Right kidney (tissue), 1 donor: Measurements from ENCODE around the gene TOP3B.

ENCODE experiments used
- DNase-seq: peaks from one replicate; pipeline ENCODE4 v3.0.0-alpha.2; 2016

TOP3B gene

GRCh38 chr22:22013559-22014284 is 31.1 kb upstream of the TOP3B start:
- DNase-seq = no peak

GRCh38 chr22:22011964-22012363 is 29.4 kb upstream of the TOP3B start:
- no peak for DNase-seq

DNA sequence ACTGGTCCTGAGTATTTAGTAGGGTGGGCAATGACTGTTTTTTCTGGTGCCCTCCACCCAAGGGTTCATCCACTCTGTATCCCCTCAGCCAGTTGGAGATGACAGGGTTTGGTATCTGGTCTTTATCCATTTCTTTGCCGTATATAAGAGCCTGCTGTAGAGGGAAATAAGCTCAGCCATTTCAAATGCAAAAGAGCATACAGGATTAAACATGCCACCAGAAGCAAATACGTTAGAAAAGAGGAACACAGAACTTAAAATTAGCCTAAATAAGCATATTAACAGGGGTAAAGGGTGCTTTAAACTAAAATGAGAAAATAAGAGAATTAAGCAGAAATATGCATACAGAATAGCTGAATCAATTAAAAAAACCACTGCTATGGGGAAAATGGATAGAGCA is 27.8 kb upstream of the TOP3B start:
- no peak for DNase-seq

- DNase-seq = no peak
Observed at GRCh38 chr22:22009661-22010060, 27.1 kb upstream of the TOP3B start.

DNA sequence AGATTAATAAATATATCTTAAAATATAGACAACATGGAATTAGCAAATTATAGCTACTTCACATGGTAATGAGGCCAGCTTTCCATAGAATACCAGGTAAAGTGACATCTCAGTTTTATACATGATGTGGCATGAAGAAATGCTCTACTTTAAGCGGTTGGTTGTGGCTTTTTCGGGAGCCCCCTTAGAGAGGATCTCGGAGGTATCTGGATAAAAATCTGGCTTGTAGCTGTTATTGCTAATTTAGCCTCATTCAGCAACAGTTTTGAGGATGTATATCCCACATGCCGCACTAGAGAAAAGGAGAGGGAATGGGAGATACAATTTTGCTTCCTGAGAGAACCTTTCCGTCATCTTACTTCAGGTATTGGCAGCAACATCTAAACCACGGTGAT is 24.0 kb upstream of the TOP3B start:
- DNase-seq = no peak

GRCh38 chr22:22005945-22006595 is 23.5 kb upstream of the TOP3B start:
- DNase-seq = no peak

GRCh38 chr22:22003233-22003632 is 20.6 kb upstream of the TOP3B start:
- no peak for DNase-seq

- DNase-seq = no peak
Observed at GRCh38 chr22:22002526-22003055, 20.0 kb upstream of the TOP3B start.

GRCh38 chr22:22001664-22002525 is 19.3 kb upstream of the TOP3B start:
- no peak for DNase-seq

DNA sequence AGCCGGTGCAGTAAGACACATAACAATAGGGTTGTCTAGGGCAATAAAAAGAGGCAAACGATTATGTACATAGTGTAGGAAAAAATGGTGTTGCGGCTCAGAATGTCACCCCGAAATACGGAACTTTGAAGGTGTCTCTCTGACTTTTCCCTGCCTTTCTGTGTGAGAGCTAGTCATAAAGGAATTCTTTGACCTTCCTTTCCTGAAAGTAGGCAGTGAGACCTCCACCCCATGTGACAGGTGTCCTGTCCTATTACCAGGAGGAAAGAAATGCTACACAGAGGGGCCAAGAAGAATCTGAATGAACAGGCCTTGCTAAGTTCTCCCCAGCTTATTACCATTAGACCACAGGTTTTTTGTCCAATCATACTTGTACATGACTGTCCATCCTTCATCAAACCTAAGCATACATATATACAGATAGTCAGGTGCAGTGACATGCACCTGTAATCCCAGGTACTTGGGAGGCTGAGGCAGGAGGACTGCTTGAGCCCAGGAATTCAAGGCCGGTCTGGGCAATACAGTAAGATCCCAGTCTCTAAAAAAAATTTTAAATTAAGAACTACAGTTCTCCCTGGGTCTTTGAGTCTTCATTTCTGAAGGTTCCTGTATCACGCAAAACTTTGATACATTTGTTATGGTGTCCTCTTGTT is 16.1 kb upstream of the TOP3B start:
- DNase-seq = no peak

- DNase-seq = no peak
Observed at GRCh38 chr22:21996175-21996720, 13.7 kb upstream of the TOP3B start.

GRCh38 chr22:21995660-21996059 is 13.1 kb upstream of the TOP3B start:
- DNase-seq = no peak

GRCh38 chr22:21994881-21995444 is 12.4 kb upstream of the TOP3B start:
- DNase-seq = no peak

DNA sequence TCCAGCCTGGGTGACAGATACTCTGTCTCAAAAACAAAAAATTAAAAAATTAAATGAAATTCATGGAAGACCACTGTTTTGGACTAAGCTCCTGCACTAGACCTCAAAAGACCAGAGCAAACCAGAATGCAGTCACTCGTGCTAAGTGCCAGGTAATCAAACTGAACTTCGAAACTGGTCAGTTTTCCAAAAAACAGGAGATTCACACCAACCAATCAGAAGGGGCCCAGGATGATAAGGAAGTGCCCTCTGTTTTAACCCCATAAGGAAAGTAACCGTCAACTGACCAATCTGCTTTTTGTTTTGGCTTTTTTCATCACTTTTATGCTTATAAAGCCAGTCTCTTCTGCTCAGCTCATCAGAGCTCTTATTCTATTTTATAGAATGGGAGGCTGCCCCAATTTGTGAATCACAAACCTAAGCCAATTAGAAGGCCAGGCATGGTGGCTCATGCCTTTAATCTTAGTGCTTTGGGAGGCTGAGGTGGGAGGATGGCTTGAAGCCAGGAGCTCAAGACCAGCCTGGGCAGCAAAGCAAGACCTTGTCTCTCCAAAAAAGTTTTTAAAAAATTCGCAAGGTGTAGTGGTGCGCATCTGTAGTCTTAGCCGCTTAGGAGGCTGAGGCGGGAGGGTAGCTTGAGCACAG is 10.1 kb upstream of the TOP3B start:
- DNase-seq = no peak

DNA sequence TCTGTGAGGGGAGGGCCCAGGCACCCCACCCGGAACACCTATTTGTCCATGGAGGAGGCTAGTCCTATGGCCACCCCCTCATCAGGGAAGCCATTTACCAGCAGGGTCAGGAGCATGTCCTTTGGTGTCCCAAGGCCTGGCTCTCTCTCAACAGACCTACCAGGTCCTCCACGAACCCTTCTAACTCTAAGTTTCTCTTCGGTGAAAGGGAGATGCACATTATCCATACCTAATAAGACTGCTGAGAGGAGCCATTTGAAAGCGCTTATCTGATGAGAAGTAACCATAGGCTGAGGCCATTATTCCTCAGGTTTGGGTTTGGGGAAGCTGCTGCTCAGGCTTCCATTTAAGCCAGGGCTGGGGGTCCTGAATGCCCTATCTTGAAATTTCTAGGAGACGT is 9.2 kb upstream of the TOP3B start:
- no peak for DNase-seq

GRCh38 chr22:21991304-21991596 is 8.7 kb upstream of the TOP3B start:
- DNase-seq = no peak

DNA sequence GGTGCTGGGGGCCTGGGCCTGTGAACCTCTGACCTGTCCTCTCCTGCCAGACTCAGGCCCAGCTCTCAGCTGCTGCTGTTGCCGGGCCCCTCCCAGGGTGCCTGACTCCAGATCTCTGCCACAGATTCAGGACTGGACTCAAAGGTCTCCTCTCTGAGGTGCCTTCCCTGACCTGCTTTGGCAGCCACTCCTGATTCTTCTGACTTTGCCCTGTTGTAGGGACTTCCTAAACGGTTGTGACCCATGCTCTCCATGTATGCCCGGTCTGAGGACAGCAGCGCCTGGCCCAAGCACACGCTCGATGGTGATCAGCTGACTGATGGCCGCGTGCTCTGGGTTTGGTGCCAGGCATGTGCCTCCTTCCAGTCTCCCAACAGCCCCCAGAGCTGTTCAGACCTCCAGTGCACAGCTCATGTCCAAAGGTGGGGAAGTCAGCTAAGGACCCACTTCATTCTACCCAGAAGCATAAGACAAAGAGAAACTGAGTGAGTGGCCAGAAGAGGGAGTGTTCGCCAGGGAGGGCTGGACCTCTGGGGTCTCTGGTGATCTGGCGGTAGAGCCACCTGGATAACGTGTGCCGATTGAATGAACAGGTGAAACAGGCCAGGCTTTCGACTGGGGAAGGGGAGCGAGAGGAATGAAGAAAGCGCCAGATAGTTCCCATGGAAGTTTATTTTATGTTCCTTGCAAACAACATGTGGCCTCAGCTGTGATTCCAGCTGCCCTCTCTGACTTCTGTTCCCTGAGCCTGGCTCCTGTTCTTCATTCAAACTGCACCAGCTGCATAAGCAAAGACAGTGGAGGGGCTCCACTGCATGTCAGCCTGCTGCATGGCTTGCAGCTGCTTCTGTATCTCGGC is 8.1 kb upstream of the TOP3B start:
- no peak for DNase-seq

DNA sequence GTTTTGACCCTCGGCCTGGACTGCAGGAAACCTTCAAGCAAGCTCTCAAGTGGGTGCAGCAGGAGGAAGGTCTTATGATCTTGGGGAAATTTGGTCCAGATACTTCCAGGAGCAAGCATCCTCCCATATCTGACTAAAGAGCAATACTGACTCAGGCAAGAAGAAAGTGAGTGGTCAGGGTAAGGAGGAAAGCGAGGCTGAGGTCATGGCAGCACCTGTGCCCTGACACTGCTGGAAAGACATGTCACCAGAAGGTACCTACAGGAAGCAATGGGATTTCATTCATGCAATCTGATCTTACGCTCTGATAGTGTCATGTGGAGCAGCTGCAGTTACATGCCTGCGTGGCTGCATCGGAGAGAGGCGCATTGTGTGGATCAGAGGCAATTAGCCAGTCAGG is 6.5 kb upstream of the TOP3B start:
- no peak for DNase-seq

DNA sequence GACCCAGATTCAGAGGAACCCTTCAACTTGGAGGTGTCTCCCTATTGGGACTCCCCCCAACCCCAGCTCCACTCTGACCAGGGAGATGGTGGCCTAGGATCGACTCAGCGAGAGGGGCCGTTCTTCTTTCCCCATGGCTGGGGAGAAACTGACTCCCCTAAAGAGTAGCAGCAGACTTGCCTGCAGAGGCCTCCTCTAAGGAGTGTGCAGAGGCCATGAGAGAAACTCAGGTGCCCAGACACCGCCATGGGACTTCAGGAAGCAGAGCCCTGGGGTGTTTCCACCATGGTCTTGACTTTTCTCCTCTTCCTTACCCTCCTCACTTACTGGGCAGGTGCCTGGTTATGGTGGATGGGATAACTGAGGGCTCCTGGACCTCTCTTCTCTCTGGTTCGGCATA is 2.6 kb upstream of the TOP3B start:
- no peak for DNase-seq

DNA sequence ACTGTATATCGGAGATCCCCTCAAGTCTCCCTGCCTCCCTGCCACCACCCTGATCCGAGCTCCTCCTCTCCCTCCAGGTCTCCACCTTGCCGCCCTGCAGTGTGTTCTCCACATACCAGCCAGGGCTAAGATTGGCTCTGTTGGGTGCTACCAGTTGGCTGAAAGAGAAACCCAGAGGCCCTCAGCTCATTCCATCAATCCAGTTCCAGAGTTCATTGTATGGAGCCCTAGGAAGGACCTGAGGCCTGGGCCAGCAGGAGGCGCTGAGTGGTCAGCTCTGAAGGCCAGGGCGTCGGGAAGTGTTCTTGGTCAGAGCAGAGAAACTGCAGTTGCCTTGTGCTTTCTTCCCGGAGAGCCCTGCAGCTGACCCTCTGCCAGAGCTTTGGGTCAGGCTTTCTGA is 2.2 kb upstream of the TOP3B start:
- DNase-seq = no peak

GRCh38 chr22:21981874-21982273 is 713 bp downstream of the TOP3B start:
- DNase-seq = no peak
